B cell (primary cell): ENCODE results near the gene UMAD1. TPM values are rescaled to one million over a fixed set of nuclear protein-coding genes. Genes with fewer than 3 reads are reported as not detected.
A peak's percentile ranks its signal among the peaks of the same experiment; 100 is the strongest.

Experiments
- ATAC-seq: fragments of 200-7000 bp; cut with Tn5 transposase; one replicate; pipeline ENCODE4 v1.10.0; 2021; ENCODE audit warnings: low read depth, mild to moderate bottlenecking, moderate number of reproducible peaks, moderate library complexity
- CTCF ChIA-PET: fragments of 350-600 bp; sonication (Branson Sonifier 250); formaldehyde crosslinking; loops from one replicate; lab custom pipeline; 2021; ENCODE audit warnings: antibody characterized with exemption, inconsistent platforms; lab: Charles Lee
- POLR2A ChIA-PET: fragments of 350-600 bp; sonication (Branson Sonifier 250); formaldehyde crosslinking; loops from one replicate; lab custom pipeline; 2021; ENCODE audit warnings: antibody characterized with exemption; lab: Charles Lee
- DNase-seq: peaks from one replicate; pipeline ENCODE4 v3.0.0; 2013
- H2AFZ ChIP-seq: 2 replicates; pipeline ENCODE4 v1.6.1; 2012; ENCODE audit warnings: mild to moderate bottlenecking, low read depth, low read length; ENCODE audit not compliant: insufficient read depth, poor library complexity, severe bottlenecking
- H3K27ac ChIP-seq, 2 donors: 1 replicate in 1 of 2; 2 replicates in 1 of 2; pipeline ENCODE4 v1.5.1; 2012 to 2013; ENCODE audit warnings: low read length in 2 of 2, mild to moderate bottlenecking in 2 of 2, moderate library complexity in 1 of 2
- H3K27me3 ChIP-seq, 4 experiments: fragments of 200-600 bp in 1 of 4; sonication (generic) in 1 of 4; replicated peaks in 1 of 4; 1 replicate in 2 of 4; 2 replicates in 2 of 4; pipeline versions ENCODE4 v1.6.1 to v1.7.0; 2013 to 2016; ENCODE audit warnings: low read length in 3 of 4, mild to moderate bottlenecking in 2 of 4, mixed read lengths in 1 of 4, moderate library complexity in 1 of 4; ENCODE audit not compliant: insufficient read depth in 4 of 4, control insufficient read depth in 3 of 4; ENCODE audit errors: control extremely low read depth in 1 of 4
- H3K36me3 ChIP-seq, 2 experiments: replicated peaks in 1 of 2; 1 replicate in 1 of 2; 2 replicates in 1 of 2; pipeline versions ENCODE4 v1.6.1 to v1.7.1; 2013; ENCODE audit warnings: low read length in 1 of 2; ENCODE audit not compliant: insufficient read depth in 2 of 2, control insufficient read depth in 1 of 2; ENCODE audit errors: control extremely low read depth in 1 of 2, extremely low read depth in 1 of 2
- H3K4me1 ChIP-seq, 2 donors: fragments of 200-600 bp in 1 of 2; sonication (generic) in 1 of 2; 1 replicate in 1 of 2; 2 replicates in 1 of 2; pipeline versions ENCODE4 v1.5.1 to v1.6.1; 2013 to 2017; ENCODE audit warnings: low read length in 2 of 2; ENCODE audit not compliant: control insufficient read depth in 2 of 2, insufficient read depth in 2 of 2
- H3K4me2 ChIP-seq: replicated peaks from 2 replicates; pipeline ENCODE3; 2012; ENCODE audit warnings: mild to moderate bottlenecking, low read depth, low read length; ENCODE audit not compliant: poor library complexity, severe bottlenecking
- H3K4me3 ChIP-seq, 5 experiments: fragments of 200-600 bp in 1 of 5; sonication (generic) in 1 of 5; 1 replicate in 3 of 5; 2 replicates in 2 of 5; pipeline versions ENCODE4 v1.5.1 to v1.7.0; 2011 to 2016; ENCODE audit warnings: low read length in 4 of 5, mild to moderate bottlenecking in 4 of 5, low read depth in 2 of 5, control low read depth in 1 of 5, moderate library complexity in 1 of 5; ENCODE audit not compliant: insufficient read depth in 1 of 5; ENCODE audit errors: control extremely low read depth in 1 of 5, extremely low read depth in 1 of 5
- H3K79me2 ChIP-seq: fragments of 200-600 bp; sonication (generic); one replicate; pipeline ENCODE4 v1.6.0; 2016; ENCODE audit warnings: low read length; ENCODE audit not compliant: control insufficient read depth, insufficient read depth
- H3K9ac ChIP-seq: fragments of 200-600 bp; sonication (generic); 2 replicates; pipeline ENCODE4 v1.6.1; 2017; ENCODE audit warnings: mild to moderate bottlenecking, low read length, moderate library complexity
- H3K9me3 ChIP-seq, 3 donors: one replicate each; pipeline versions ENCODE4 v1.6.1 to v1.7.1; 2013; ENCODE audit warnings: low read length in 2 of 3; ENCODE audit not compliant: control insufficient read depth in 2 of 3, insufficient read depth in 1 of 3; ENCODE audit errors: control extremely low read depth in 1 of 3
- H4K20me1 ChIP-seq: 2 replicates; pipeline ENCODE4 v1.6.0; 2012; ENCODE audit warnings: mild to moderate bottlenecking, low read length; ENCODE audit not compliant: insufficient read depth, control insufficient read depth, poor library complexity, severe bottlenecking
- H3K27ac Mint-ChIP-seq: one replicate; pipeline ENCODE4 v1.8.0; 2021; ENCODE audit warnings: mixed read lengths
- H3K27me3 Mint-ChIP-seq: one replicate; pipeline ENCODE4 v1.8.0; 2021; ENCODE audit warnings: mixed read lengths
- H3K4me1 Mint-ChIP-seq: one replicate; pipeline ENCODE4 v1.8.0; 2021; ENCODE audit warnings: mixed read lengths
- H3K4me3 Mint-ChIP-seq: one replicate; pipeline ENCODE4 v1.8.0; 2021; ENCODE audit warnings: mixed read lengths
- H3K9me3 Mint-ChIP-seq: one replicate; pipeline ENCODE4 v1.8.0; 2022; ENCODE audit warnings: mixed read lengths; ENCODE audit not compliant: insufficient read depth
- EZH2 ChIP-seq: IDR thresholded peaks from 2 replicates; pipeline ENCODE4 v1.6.1; 2012; ENCODE audit warnings: borderline replicate concordance, low read depth, mild to moderate bottlenecking, moderate library complexity, low read length; ENCODE audit not compliant: insufficient read depth, poor library complexity, severe bottlenecking
- WGBS: methylation state at CpG from one replicate; pipeline ENCODE4 v1.1.5; 2013; ENCODE audit warnings: missing lambda C conversion rate; ENCODE audit not compliant: insufficient coverage; 5-methylcytosine and 5-hydroxymethylcytosine counted together
- intact Hi-C: fragments of 100-400 bp; cut with micrococcal nuclease; formaldehyde crosslinking; loops from one replicate; pipeline ENCODE4 v1.10.0; 2022
- polyA plus RNA-seq: library from polyadenylated mRNA; depleted of rRNA; stranded (reverse); fragments of >200 nt; gene quantifications from 2 replicates; pipeline ENCODE4 v1.2.3, GENCODE V29; 2012
- total RNA-seq, 2 donors: library from RNA; stranded (reverse); fragments of 120-200 nt in 1 of 2; gene quantifications; 1 replicate in 1 of 2; 2 replicates in 1 of 2; pipeline versions ENCODE4 v1.2.3 to v1.2.4, GENCODE V29; 2013 to 2022
- TF ChIP-seq, protein P1 (sequence below): fragments of 200-600 bp; IDR thresholded peaks from one replicate; pipeline ENCODE4 v1.8.0; 2022; ENCODE audit warnings: antibody characterized with exemption, mild to moderate bottlenecking

The UMAD1 gene
- total and polyA plus RNA-seq, 2 donors (not counting 1 experiment from before 2014, with no cell fraction given) = 11.6 to 25.9 TPM

DNA sequence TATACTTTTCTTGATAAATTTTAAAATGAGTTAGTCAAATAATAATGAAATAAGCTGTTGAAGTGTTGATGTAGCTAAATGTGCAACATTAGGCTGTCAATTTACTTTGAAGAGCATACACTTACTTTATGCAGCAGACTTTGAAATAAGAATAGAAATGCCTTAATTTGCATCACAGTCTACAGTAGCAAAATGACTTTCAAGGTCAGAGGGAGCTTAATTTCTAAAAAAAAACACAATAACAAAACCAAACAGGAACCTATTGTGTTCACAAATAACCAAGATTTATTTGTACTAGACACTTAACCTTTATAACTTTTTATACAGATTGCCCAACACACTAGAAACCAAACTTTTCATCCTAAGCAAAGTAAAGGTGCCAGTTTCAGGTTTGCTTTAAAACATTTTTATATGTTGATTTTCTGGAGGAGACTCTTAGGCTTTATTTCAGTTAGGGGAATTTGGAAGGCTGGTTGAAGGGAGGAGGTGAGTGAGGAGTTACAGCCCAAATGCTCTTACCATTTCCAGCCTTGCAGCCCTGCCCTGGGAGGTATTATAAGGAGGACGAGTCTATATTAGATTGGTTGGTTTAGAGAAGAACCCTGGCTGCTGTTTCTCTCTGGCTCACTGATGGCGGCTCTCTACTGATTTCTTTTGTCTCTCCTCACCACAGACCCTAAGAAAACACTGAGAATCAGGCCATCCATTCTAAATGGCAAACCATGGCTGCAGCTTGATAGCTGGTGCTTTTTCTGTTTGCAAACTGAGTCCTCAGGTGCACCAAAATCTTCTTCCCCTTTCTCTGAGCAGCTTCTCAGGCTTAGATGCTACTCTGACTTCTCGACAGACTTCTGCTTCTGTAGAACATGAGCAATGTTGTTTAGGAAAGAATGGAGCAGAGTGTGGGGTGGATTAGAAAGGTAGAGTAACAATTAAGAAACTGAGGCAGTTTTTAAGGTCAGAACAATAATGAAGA is 133.1 kb downstream of the UMAD1 start:
- intact Hi-C loops = loop anchor here (2.0 kb wide), 1 partner anchor 43 kb away; no protein-coding TSS in a partner anchor
- H3K36me3 ChIP-seq = no peaks in the 10 kb centered on the region
- peak overlapping the region; percentile 67 for H3K4me2 ChIP-seq
- peak overlapping the region; percentile 50 for H3K9ac ChIP-seq
- H3K9me3 ChIP-seq = no peaks in the 10 kb centered on the region
- H3K27ac ChIP-seq = peak overlapping the region; percentile 34 to 68
- peaks cover 25 to 33% of the 10 kb centered on the region in 2 donors for H3K4me1 ChIP-seq
- ChIA-PET CTCF (interaction anchor here (0.7 to 4.3 kb wide), 7 partner anchors 9 to 417 kb away, joined by 3 to 17 read pairs (median 5); no protein-coding TSS in a partner anchor), POLR2A (interaction anchor here (0.6 kb wide), 1 partner anchor 1201 kb away, joined by 3 read pairs; no protein-coding TSS in a partner anchor)
- Mint-ChIP-seq H3K4me1 (peaks cover 37% of the 10 kb centered on the region), H3K4me3 (peak overlapping the region; percentile 66), H3K9me3 (no peaks in the 10 kb centered on the region), H3K27me3 (no peaks in the 10 kb centered on the region), H3K27ac (peak overlapping the region; percentile 73)
- H3K79me2 ChIP-seq = peaks cover 30% of the 10 kb centered on the region
- TF ChIP-seq, protein P1, sequence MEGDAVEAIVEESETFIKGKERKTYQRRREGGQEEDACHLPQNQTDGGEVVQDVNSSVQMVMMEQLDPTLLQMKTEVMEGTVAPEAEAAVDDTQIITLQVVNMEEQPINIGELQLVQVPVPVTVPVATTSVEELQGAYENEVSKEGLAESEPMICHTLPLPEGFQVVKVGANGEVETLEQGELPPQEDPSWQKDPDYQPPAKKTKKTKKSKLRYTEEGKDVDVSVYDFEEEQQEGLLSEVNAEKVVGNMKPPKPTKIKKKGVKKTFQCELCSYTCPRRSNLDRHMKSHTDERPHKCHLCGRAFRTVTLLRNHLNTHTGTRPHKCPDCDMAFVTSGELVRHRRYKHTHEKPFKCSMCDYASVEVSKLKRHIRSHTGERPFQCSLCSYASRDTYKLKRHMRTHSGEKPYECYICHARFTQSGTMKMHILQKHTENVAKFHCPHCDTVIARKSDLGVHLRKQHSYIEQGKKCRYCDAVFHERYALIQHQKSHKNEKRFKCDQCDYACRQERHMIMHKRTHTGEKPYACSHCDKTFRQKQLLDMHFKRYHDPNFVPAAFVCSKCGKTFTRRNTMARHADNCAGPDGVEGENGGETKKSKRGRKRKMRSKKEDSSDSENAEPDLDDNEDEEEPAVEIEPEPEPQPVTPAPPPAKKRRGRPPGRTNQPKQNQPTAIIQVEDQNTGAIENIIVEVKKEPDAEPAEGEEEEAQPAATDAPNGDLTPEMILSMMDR = no peak
- TF ChIP-seq EZH2 = no peak
- peak overlapping the region; percentile 52 for H2AFZ ChIP-seq
- no peaks in the 10 kb centered on the region for H3K27me3 ChIP-seq
- peak overlapping the region in 2 of 5 experiments; percentile 19 to 60 for H3K4me3 ChIP-seq
- WGBS = no CpG with 5 or more reads among the region's 3 CpGs
- peak; percentile 68 for ATAC-seq
- no peaks in the 10 kb centered on the region for H4K20me1 ChIP-seq
- DNase-seq = peak; percentile 58

DNA sequence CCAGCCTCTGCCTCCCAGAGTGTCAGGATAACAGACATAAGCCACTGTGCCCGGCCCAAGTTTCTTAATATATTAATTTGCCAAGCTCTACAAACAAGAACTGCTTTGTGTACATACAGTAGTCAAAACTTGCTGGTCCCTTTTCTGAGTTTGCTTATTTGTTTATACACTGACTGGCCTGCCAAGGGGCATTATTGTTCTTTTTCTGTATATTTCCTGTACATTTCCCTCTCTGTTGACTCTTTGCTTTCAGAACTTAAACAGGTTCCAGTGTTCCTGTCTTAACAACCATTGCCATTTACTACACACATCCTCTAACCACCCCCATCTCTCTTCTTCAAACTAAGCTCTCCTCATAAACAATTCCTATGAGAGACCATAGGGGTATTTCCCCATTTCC is 139.3 kb downstream of the UMAD1 start:
- H3K9ac ChIP-seq = no peak overlapping the region
- TF ChIP-seq EZH2 = no peak
- TF ChIP-seq, protein P1 = no peak
- CTCF ChIA-PET = interaction anchor here (0.7 kb wide), 1 partner anchor 139 kb away, joined by 3 read pairs; the partner anchor contains the start of gene UMAD1
- DNase-seq = no peak
- Mint-ChIP-seq H3K4me1 (peaks cover 17% of the 10 kb centered on the region), H3K9me3 (no peaks in the 10 kb centered on the region), H3K27me3 (no peaks in the 10 kb centered on the region), H3K27ac (peak overlapping the region; percentile 7), H3K4me3 (no peak overlapping the region)
- H3K36me3 ChIP-seq = no peaks in the 10 kb centered on the region
- no peaks in the 10 kb centered on the region for H4K20me1 ChIP-seq
- no peaks in the 10 kb centered on the region for H3K9me3 ChIP-seq
- POLR2A ChIA-PET = no interaction called here
- ATAC-seq = no peak
- H3K4me3 ChIP-seq = no peak overlapping the region
- H2AFZ ChIP-seq = no peak overlapping the region
- no peaks in the 10 kb centered on the region for H3K27me3 ChIP-seq
- no peak overlapping the region for H3K4me2 ChIP-seq
- H3K27ac ChIP-seq = no peak overlapping the region
- intact Hi-C loops = no loop called here
- H3K4me1 ChIP-seq = peaks cover 0 to 8% of the 10 kb centered on the region in 2 donors
- WGBS = no CpG with 5 or more reads among the region's 1 CpG
- peaks cover 19% of the 10 kb centered on the region for H3K79me2 ChIP-seq
